ENCODE data around the gene PUS1. TPM values are rescaled to one million over a fixed set of nuclear protein-coding genes. Genes with fewer than 3 reads are reported as not detected.
"Not testable (repeated sequence)": the region's sequence is repeated elsewhere in the genome, so short reads cannot be mapped to it uniquely, and the experiment has no call there.

The PUS1 gene
- total RNA-seq, 1 experiment from 2014 or later: 103 TPM

GRCh38 chr12:131959641-131960589 lies 30.8 kb downstream of the PUS1 start:
- Histone ChIP-seq H3K9me3 (ENCODE audit: low read depth, low read length, poor library complexity, severe bottlenecking) (no peaks in the 10 kb centered on the region), H3K4me3 (ENCODE audit: low read depth, low read length, poor library complexity, severe bottlenecking) (no peak overlapping the region), H3K27ac (ENCODE audit: low read depth, low read length, poor library complexity, severe bottlenecking) (peak overlapping the region; percentile 37), H3K36me3 (ENCODE audit: insufficient read depth, low read length, poor library complexity, severe bottlenecking) (peaks cover 15% of the 10 kb centered on the region), H3K27me3 (replicated peaks; ENCODE audit: insufficient read depth, low read depth, low read length, poor library complexity) (no peaks in the 10 kb centered on the region), H3K4me1 (ENCODE audit: insufficient read depth, low read length, poor library complexity, severe bottlenecking) (no peaks in the 10 kb centered on the region)
- ChIA-PET CTCF (no interaction called here), POLR2A (ENCODE audit: low non-redundant PET) (no interaction called here)
- no TSS peak for BruUV-seq (replicated peaks)
- TF ChIP-seq CTCF (conservative IDR thresholded peaks at IDR 0.05; ENCODE audit: low read depth, low read length) (no peak), EZH2 (IDR thresholded peaks at IDR 0.05; ENCODE audit: borderline replicate concordance, low read depth, low read length, poor library complexity, severe bottlenecking) (no peak)
- intact Hi-C loops (cut with micrococcal nuclease; ENCODE audit: unreplicated experiment): no loop called here
- no peak for DNase-seq (ENCODE audit: low spot score)

GRCh38 chr12:131960590-131961325 lies 31.7 kb downstream of the PUS1 start:
- intact Hi-C loops (cut with micrococcal nuclease; ENCODE audit: unreplicated experiment); H3K27me3 ChIP-seq (replicated peaks; ENCODE audit: insufficient read depth, low read depth, low read length, poor library complexity); CTCF ChIA-PET; H3K4me1 ChIP-seq (ENCODE audit: insufficient read depth, low read length, poor library complexity, severe bottlenecking); H3K4me3 ChIP-seq (ENCODE audit: low read depth, low read length, poor library complexity, severe bottlenecking); DNase-seq (ENCODE audit: low spot score); POLR2A ChIA-PET (ENCODE audit: low non-redundant PET); H3K9me3 ChIP-seq (ENCODE audit: low read depth, low read length, poor library complexity, severe bottlenecking); BruUV-seq (replicated peaks); H3K27ac ChIP-seq (ENCODE audit: low read depth, low read length, poor library complexity, severe bottlenecking): not testable (repeated sequence)
- peaks cover 15% of the 10 kb centered on the region for H3K36me3 ChIP-seq (ENCODE audit: insufficient read depth, low read length, poor library complexity, severe bottlenecking)

- H3K9me3 ChIP-seq (ENCODE audit: low read depth, low read length, poor library complexity, severe bottlenecking); DNase-seq (ENCODE audit: low spot score); POLR2A ChIA-PET (ENCODE audit: low non-redundant PET); H3K27ac ChIP-seq (ENCODE audit: low read depth, low read length, poor library complexity, severe bottlenecking); CTCF ChIA-PET; intact Hi-C loops (cut with micrococcal nuclease; ENCODE audit: unreplicated experiment); H3K27me3 ChIP-seq (replicated peaks; ENCODE audit: insufficient read depth, low read depth, low read length, poor library complexity); H3K4me1 ChIP-seq (ENCODE audit: insufficient read depth, low read length, poor library complexity, severe bottlenecking); H3K4me3 ChIP-seq (ENCODE audit: low read depth, low read length, poor library complexity, severe bottlenecking): not testable (repeated sequence)
- TSS peak; percentile 19 for BruUV-seq (replicated peaks)
- H3K36me3 ChIP-seq (ENCODE audit: insufficient read depth, low read length, poor library complexity, severe bottlenecking): peaks cover 15% of the 10 kb centered on the region
These were observed 32.3 kb downstream of the PUS1 start for GRCh38 chr12:131961328-131961727.

- no TSS peak for BruUV-seq (replicated peaks)
- no peak for DNase-seq (ENCODE audit: low spot score)
- Histone ChIP-seq H3K9me3 (ENCODE audit: low read depth, low read length, poor library complexity, severe bottlenecking) (no peaks in the 10 kb centered on the region), H3K27me3 (replicated peaks; ENCODE audit: insufficient read depth, low read depth, low read length, poor library complexity) (no peaks in the 10 kb centered on the region), H3K27ac (ENCODE audit: low read depth, low read length, poor library complexity, severe bottlenecking) (no peak overlapping the region), H3K4me1 (ENCODE audit: insufficient read depth, low read length, poor library complexity, severe bottlenecking) (no peaks in the 10 kb centered on the region), H3K36me3 (ENCODE audit: insufficient read depth, low read length, poor library complexity, severe bottlenecking) (peaks cover 15% of the 10 kb centered on the region), H3K4me3 (ENCODE audit: low read depth, low read length, poor library complexity, severe bottlenecking) (no peak overlapping the region)
- intact Hi-C loops (cut with micrococcal nuclease; ENCODE audit: unreplicated experiment): no loop called here
- POLR2A ChIA-PET (ENCODE audit: low non-redundant PET): no interaction called here
- CTCF ChIA-PET: no interaction called here
- TF ChIP-seq EZH2 (IDR thresholded peaks at IDR 0.05; ENCODE audit: borderline replicate concordance, low read depth, low read length, poor library complexity, severe bottlenecking) (no peak), CTCF (conservative IDR thresholded peaks at IDR 0.05; ENCODE audit: low read depth, low read length) (no peak)
These were observed 33.0 kb downstream of the PUS1 start for GRCh38 chr12:131962069-131962468.

Measured in A673 (cell line).